SH-SY5Y (cell line): ENCODE results near the gene KRTAP12-4.

Source experiments
- GATA2 ChIP-seq: IDR thresholded peaks from 2 replicates; pipeline ENCODE4 v1.6.1; 2011; ENCODE audit warnings: mild to moderate bottlenecking, low read depth, low read length
- GATA3 ChIP-seq: IDR thresholded peaks from 2 replicates; pipeline ENCODE4 v1.6.1; 2011; ENCODE audit warnings: low read depth, mild to moderate bottlenecking, low read length, moderate library complexity

DNA sequence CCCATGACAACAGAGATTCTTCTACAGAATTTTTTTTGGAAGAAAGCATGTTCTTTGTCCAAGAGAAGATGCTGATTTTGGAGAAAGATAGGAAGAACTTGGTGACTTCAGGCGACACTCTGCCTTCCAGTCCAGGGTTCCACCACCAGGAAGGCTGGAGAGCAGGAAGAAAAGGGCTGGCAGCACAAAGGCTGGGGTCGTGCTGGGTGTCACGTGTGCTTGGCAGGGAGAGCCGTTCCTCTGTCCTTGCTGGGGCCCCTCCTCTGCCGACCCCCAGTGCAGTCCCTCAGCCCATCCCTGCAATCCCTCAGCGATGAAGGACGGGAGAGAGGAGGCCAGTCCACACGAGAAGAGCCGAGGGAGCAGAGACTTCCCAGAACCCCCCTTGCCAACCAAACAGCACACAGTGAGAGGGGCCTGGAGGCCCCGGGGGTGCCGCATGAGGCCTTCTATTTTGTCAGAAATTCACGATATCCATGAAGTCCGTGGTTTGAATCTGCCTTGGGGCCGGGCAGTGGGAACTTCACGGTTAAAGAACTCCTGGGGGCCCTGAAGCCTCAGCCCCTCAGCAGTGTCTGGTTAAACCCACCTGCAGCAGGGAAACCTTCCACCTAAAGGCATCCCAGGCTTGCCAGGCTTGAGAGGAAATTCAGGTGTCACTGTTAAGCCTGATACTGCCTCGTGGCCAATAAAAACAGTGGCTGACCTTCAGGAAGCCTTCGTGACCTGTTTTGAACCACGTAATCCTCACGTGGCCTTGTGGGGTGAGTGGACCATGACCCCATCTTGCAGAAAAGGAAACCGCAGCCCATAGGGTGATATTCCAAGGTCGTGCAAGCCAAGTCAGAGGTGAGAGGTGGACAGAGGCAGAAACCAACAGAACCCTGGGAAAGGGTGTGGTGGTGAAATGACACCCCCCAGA, 45.9 kb upstream of the KRTAP12-4 start:
- TF ChIP-seq GATA2, result no peak
- TF ChIP-seq GATA3, result no peak
